ENCODE data around the gene OR1I1. TPM values are rescaled to one million over a fixed set of nuclear protein-coding genes. Genes with fewer than 3 reads are reported as not detected.
"Not testable (repeated sequence)": the region's sequence is repeated elsewhere in the genome, so short reads cannot be mapped to it uniquely, and the experiment has no call there.

Gene OR1I1
- total and polyA plus RNA-seq, 9 donors, result 0.04 to 0.19 (median 0.05) TPM; not detected in 5

DNA sequence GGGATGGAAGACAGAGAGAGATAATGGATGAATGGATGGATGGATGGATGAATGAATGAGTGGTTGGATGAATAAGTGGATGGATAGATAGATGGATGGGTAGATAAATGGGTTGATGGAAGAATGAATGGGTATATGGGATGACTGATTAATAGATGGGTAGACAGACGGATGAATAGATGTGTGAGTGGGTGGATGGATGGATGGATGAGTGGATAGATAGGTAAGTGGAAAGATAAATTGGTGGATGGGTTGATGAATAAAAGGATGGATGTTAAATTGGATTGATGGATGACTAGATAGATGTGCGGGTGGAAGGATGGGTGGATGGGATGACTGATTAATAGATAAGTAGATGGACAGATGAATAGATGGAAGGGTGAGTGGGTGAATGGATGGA is 31.4 kb upstream of the OR1I1 start:
- Histone ChIP-seq H3K9me3 (replicated peaks; ENCODE audit: control insufficient read depth, low read depth, low read length) (no peaks in the 10 kb centered on the region), H3K4me3 (ENCODE audit: low read length) (no peak overlapping the region), H3K4me1 (ENCODE audit: control insufficient read depth, insufficient read depth, low read length) (no peaks in the 10 kb centered on the region), H3K27me3 (ENCODE audit: control insufficient read depth, insufficient read depth, low read length) (no peaks in the 10 kb centered on the region), H3K36me3 (ENCODE audit: control insufficient read depth, insufficient read depth, low read length) (no peaks in the 10 kb centered on the region), H3K27ac (ENCODE audit: low read length) (no peak overlapping the region)
- no peak for DNase-seq
- WGBS (ENCODE audit: insufficient coverage), result 91% methylated on average over 2 of the region's 2 CpGs

DNA sequence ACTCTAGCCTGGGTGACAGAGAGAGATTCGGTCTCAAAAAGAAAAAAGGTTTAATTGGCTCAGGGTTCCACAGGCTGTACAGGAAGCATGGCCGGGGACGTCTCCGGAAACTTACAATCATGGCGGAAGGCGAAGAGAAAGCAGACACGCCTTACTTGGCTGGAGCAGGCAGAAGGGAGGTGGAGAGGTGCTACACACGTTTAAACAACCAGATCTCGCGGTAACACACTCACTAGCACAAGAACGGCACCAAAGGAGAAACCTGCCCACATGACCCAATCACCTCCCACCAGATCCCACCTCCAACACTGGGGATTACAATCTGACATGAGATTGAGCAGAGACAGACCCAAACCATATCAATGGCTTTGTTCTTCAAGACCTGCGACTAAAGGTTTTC is 20.0 kb upstream of the OR1I1 start:
- Histone ChIP-seq H3K4me1 (ENCODE audit: control insufficient read depth, insufficient read depth, low read length) (no peaks in the 10 kb centered on the region), H3K27me3 (ENCODE audit: control insufficient read depth, insufficient read depth, low read length) (no peaks in the 10 kb centered on the region), H3K4me3 (ENCODE audit: low read length) (no peak overlapping the region), H3K27ac (ENCODE audit: low read length) (no peak overlapping the region), H3K9me3 (replicated peaks; ENCODE audit: control insufficient read depth, low read depth, low read length) (no peaks in the 10 kb centered on the region), H3K36me3 (ENCODE audit: control insufficient read depth, insufficient read depth, low read length) (no peaks in the 10 kb centered on the region)
- DNase-seq, result no peak
- 78% methylated on average over 8 of the region's 12 CpGs for WGBS (ENCODE audit: insufficient coverage)

DNA sequence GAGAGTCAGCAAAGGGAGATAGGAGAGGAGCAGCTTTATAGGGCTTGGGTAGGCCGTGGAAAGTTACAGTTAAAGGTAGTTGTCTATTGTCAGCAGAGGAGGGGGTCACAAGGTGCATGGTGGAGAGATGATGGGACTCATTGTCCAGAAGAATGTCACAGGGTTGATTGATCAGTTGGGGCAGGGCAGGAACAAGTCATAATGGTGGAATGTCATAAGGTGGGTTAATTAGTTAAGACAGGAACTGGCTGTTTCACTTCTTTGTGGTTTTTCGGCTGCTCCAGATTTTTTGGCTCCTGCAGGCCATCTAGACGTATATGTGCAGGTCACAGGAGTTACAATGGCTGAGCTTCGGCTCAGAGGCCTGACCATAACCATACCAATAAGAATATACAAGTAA is 11.6 kb upstream of the OR1I1 start:
- not testable (repeated sequence) for H3K27me3 ChIP-seq (ENCODE audit: control insufficient read depth, insufficient read depth, low read length); H3K4me3 ChIP-seq (ENCODE audit: low read length); H3K9me3 ChIP-seq (replicated peaks; ENCODE audit: control insufficient read depth, low read depth, low read length); H3K36me3 ChIP-seq (ENCODE audit: control insufficient read depth, insufficient read depth, low read length); DNase-seq; H3K4me1 ChIP-seq (ENCODE audit: control insufficient read depth, insufficient read depth, low read length); H3K27ac ChIP-seq (ENCODE audit: low read length)
- WGBS (ENCODE audit: insufficient coverage), result 62% methylated on average over 4 of the region's 4 CpGs

DNA sequence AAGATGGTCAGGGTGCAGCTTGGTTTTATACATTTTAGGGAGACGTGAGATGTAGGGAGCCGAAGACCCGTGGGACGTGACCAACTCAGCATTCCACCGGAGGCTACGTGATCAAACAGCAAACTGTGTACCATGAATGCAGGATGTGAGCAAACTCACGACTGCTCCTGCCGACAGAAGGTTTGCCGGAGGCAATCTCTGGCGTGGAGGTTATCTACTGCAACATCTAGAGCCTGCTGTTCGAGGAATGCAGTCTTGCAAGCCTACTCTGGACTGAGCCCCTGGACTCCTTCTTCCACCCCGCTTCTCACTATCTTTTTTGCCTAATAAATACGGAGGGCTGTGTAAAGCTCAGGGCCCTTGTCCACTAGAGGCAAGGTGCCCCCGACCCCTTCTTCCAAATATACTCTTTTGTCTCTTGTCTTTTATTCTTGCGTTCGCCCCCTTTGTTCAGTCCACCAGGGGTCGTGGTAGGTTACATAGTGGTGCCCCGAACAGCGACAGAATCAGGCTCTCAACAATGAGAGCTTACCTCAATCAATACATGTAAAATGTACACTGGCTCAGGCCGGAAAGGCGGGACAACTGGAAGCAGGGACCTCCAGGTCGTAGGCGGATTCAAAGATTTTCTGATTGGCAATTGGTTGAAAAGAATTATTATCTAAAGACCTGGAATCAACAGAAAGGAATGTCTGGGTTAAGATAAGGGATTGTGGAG is 8.9 kb upstream of the OR1I1 start:
- 79% methylated on average over 16 of the region's 23 CpGs for WGBS (ENCODE audit: insufficient coverage)

DNA sequence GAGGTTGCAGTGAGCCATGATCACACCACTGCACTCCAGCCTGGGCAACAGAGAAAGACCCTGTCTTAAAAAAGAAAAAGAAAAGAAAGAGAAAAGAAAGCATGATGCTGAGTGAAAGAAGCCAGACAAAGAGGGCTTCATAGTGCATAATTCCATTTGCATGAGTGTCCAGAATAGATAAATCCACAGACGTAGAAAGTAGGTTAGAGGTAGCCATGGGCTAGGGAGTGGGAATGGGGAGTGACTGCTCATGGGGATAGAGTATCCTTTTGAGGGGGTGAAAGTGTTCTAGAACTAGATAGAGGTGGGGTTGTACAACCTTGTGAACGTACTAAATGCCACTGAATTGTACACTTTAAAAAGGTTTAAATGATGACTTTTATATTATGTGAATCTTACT is 7.6 kb upstream of the OR1I1 start:
- no peak for DNase-seq
- H3K27ac ChIP-seq (ENCODE audit: low read length), result no peak overlapping the region
- H3K4me1 ChIP-seq (ENCODE audit: control insufficient read depth, insufficient read depth, low read length), result no peaks in the 10 kb centered on the region
- H3K4me3 ChIP-seq (ENCODE audit: low read length), result no peak overlapping the region
- H3K36me3 ChIP-seq (ENCODE audit: control insufficient read depth, insufficient read depth, low read length), result no peaks in the 10 kb centered on the region
- H3K9me3 ChIP-seq (replicated peaks; ENCODE audit: control insufficient read depth, low read depth, low read length), result no peaks in the 10 kb centered on the region
- H3K27me3 ChIP-seq (ENCODE audit: control insufficient read depth, insufficient read depth, low read length), result no peaks in the 10 kb centered on the region
- WGBS (ENCODE audit: insufficient coverage), result 69% methylated on average over 1 of the region's 2 CpGs

More for the DNA sequence above, 8.9 kb upstream of the OR1I1 start:
- no peak overlapping the region for H3K27ac ChIP-seq (ENCODE audit: low read length)
- no peaks in the 10 kb centered on the region for H3K4me1 ChIP-seq (ENCODE audit: control insufficient read depth, insufficient read depth, low read length)
- no peaks in the 10 kb centered on the region for H3K27me3 ChIP-seq (ENCODE audit: control insufficient read depth, insufficient read depth, low read length)
- no peak for DNase-seq
- H3K4me3 ChIP-seq (ENCODE audit: low read length), result no peak overlapping the region
- H3K36me3 ChIP-seq (ENCODE audit: control insufficient read depth, insufficient read depth, low read length), result no peaks in the 10 kb centered on the region
- no peaks in the 10 kb centered on the region for H3K9me3 ChIP-seq (replicated peaks; ENCODE audit: control insufficient read depth, low read depth, low read length)

DNA sequence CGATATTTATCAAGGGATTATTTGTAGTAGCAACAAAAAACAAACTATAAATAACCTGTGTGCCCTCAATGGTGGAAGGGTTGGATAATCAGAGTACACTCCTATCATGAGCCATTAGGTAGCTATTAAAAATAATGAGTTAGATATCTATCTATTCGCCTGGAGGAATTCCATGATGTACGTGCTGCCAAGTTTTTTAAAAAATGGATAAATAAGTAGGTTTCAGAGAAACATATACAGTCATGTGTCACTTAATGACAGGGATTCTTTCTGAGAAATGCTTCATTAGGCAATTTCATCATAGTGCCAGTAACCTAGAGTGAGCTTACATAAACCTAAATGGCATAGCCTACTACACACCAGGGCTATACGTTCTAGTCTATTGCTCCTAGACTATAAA is 6.2 kb upstream of the OR1I1 start:
- DNase-seq, result no peak
- H3K27ac ChIP-seq (ENCODE audit: low read length), result no peak overlapping the region
- no peaks in the 10 kb centered on the region for H3K27me3 ChIP-seq (ENCODE audit: control insufficient read depth, insufficient read depth, low read length)
- H3K36me3 ChIP-seq (ENCODE audit: control insufficient read depth, insufficient read depth, low read length), result no peaks in the 10 kb centered on the region
- no peaks in the 10 kb centered on the region for H3K9me3 ChIP-seq (replicated peaks; ENCODE audit: control insufficient read depth, low read depth, low read length)
- no peaks in the 10 kb centered on the region for H3K4me1 ChIP-seq (ENCODE audit: control insufficient read depth, insufficient read depth, low read length)
- WGBS (ENCODE audit: insufficient coverage), result no CpG with 5 or more reads among the region's 4 CpGs
- no peak overlapping the region for H3K4me3 ChIP-seq (ENCODE audit: low read length)

DNA sequence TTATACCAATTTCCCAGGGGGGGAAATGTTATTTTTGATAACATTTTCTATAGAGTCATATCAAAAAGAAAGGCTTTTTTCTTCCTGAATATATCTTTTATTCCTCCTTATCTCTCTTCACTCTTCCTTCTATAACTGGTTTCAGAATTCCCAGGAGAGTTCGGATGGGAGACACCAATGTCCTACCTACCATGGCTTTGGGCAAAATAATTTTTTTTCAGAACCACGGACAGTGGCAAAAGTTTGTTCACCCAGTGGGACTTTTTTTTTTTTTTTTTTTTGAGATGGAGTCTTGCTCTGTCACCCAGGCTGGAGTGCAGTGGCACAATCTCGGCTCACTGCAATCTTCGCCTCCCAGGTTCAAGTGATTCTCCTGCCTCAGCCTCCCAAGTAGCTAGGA is 2.0 kb upstream of the OR1I1 start:
- H3K27me3 ChIP-seq (ENCODE audit: control insufficient read depth, insufficient read depth, low read length); H3K4me3 ChIP-seq (ENCODE audit: low read length); H3K36me3 ChIP-seq (ENCODE audit: control insufficient read depth, insufficient read depth, low read length); H3K4me1 ChIP-seq (ENCODE audit: control insufficient read depth, insufficient read depth, low read length); H3K27ac ChIP-seq (ENCODE audit: low read length); DNase-seq; H3K9me3 ChIP-seq (replicated peaks; ENCODE audit: control insufficient read depth, low read depth, low read length): not testable (repeated sequence)
- WGBS (ENCODE audit: insufficient coverage), result no CpG with 5 or more reads among the region's 4 CpGs

DNA sequence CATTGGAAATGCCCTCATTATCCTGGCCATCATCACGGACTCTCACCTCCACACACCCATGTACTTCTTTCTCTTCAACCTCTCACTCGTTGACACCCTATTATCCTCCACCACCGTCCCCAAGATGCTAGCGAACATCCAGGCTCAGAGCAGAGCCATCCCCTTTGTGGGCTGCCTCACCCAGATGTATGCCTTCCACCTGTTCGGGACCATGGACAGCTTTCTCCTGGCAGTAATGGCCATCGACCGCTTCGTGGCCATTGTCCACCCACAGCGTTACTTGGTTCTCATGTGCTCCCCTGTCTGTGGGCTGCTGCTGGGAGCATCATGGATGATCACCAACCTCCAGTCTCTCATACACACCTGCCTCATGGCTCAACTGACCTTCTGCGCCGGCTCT is 5.2 kb downstream of the OR1I1 start:
- no peak for DNase-seq
- H3K4me3 ChIP-seq (ENCODE audit: low read length), result no peak overlapping the region
- no peaks in the 10 kb centered on the region for H3K36me3 ChIP-seq (ENCODE audit: control insufficient read depth, insufficient read depth, low read length)
- H3K9me3 ChIP-seq (replicated peaks; ENCODE audit: control insufficient read depth, low read depth, low read length), result no peaks in the 10 kb centered on the region
- peaks cover 3% of the 10 kb centered on the region for H3K4me1 ChIP-seq (ENCODE audit: control insufficient read depth, insufficient read depth, low read length)
- H3K27ac ChIP-seq (ENCODE audit: low read length), result no peak overlapping the region
- 74% methylated on average over 11 of the region's 11 CpGs for WGBS (ENCODE audit: insufficient coverage)
- peaks cover 11% of the 10 kb centered on the region for H3K27me3 ChIP-seq (ENCODE audit: control insufficient read depth, insufficient read depth, low read length)

DNA sequence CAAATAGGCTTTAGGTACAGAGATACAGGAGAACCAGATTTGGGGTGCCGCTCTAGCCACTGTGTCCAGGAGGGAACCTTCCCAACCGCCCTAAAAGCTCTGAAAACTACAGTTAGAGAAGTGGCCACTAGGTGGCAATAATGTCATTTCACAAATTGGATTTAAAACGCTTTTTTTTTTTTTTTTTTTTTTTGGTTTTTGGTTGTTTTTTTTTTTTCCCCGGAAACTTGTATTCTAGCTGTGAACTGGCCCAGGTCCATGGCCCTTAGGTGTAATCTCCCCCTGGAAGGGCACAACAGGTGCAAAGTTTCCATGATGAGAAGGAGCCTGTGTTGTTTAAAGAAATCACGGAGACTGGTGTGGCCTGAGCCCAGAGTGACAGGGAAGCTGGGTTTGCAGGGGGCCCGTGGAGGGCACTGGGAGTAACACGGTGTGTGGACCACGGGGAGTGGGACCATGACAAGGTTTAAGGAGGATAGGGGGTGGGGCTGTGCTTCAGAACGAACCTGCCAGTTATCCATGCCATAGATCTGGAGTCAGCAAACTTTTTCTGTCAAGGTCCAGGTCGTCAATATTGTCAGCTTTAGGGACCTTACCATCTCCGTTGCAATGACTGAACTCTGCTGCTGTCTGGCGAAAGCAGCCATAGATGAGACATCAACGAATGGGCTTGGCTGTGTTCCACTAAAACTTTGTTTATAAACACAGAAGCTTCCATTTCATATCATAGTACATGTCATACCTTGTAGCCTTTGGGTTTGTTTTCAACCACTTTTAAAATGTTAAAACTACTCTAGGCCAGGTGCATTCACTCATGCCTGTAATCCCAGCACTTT is 10.1 kb downstream of the OR1I1 start:
- peaks cover 3% of the 10 kb centered on the region for H3K27me3 ChIP-seq (ENCODE audit: control insufficient read depth, insufficient read depth, low read length)
- H3K4me3 ChIP-seq (ENCODE audit: low read length), result no peak overlapping the region
- peaks cover 5% of the 10 kb centered on the region for H3K4me1 ChIP-seq (ENCODE audit: control insufficient read depth, insufficient read depth, low read length)
- DNase-seq, result peak; percentile 84
- no peak overlapping the region for H3K27ac ChIP-seq (ENCODE audit: low read length)
- no peaks in the 10 kb centered on the region for H3K36me3 ChIP-seq (ENCODE audit: control insufficient read depth, insufficient read depth, low read length)
- WGBS (ENCODE audit: insufficient coverage), result 24% methylated on average over 9 of the region's 13 CpGs
- no peaks in the 10 kb centered on the region for H3K9me3 ChIP-seq (replicated peaks; ENCODE audit: control insufficient read depth, low read depth, low read length)

DNA sequence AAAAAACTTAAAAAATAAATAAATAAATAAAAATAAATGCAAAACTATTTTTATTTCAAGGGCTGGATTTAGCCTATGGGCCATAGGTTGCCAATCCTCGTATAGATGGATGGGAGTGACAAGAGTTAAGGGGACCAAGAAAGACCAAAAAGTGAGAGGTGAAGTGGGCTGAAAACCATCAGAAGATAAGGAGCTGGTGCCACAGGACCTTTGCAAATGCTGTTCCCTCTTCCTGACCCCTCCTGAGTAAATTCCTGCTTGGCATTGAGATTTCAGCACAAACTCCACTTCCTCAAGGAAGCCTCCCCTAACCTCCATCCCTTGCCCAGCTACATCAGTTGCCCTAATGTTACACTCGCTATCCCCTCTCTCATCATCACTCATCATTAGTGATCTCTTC is 11.0 kb downstream of the OR1I1 start:
- Histone ChIP-seq H3K27ac (ENCODE audit: low read length) (no peak overlapping the region), H3K27me3 (ENCODE audit: control insufficient read depth, insufficient read depth, low read length) (peaks cover 3% of the 10 kb centered on the region), H3K4me1 (ENCODE audit: control insufficient read depth, insufficient read depth, low read length) (peaks cover 5% of the 10 kb centered on the region), H3K4me3 (ENCODE audit: low read length) (no peak overlapping the region), H3K9me3 (replicated peaks; ENCODE audit: control insufficient read depth, low read depth, low read length) (no peaks in the 10 kb centered on the region), H3K36me3 (ENCODE audit: control insufficient read depth, insufficient read depth, low read length) (no peaks in the 10 kb centered on the region)
- no CpG with 5 or more reads among the region's 2 CpGs for WGBS (ENCODE audit: insufficient coverage)
- DNase-seq, result no peak

Data from muscle of leg (tissue), 11 donors.